Endothelial cell of umbilical vein (primary cell): ENCODE results near the gene SLC35G1. TPM values are rescaled to one million over a fixed set of nuclear protein-coding genes. Genes with fewer than 3 reads are reported as not detected.

Source experiments
- BruUV-seq: library from RNA; stranded (reverse); fragments of 400-500 nt; replicated peaks from 2 replicates; lab custom pipeline; 2021; lab: Mats Ljungman, UMichigan
- CTCF ChIA-PET: fragments of 300-600, 350-600 bp; sonication (Branson Sonifier 250); formaldehyde crosslinking; loops from one replicate; lab custom pipeline; 2021; ENCODE audit warnings: antibody characterized with exemption, inconsistent platforms; lab: Charles Lee
- POLR2A ChIA-PET: fragments of 300-600, 350-600 bp; sonication (Branson Sonifier 250); formaldehyde crosslinking; loops from one replicate; lab custom pipeline; 2021; ENCODE audit warnings: antibody characterized with exemption, inconsistent platforms; lab: Charles Lee
- DNase-seq: peaks from one replicate; pipeline ENCODE4 v3.0.0-alpha.2; 2011; ENCODE audit warnings: low read depth, low spot score
- FAIRE-seq: peaks from 2 replicates; lab custom pipeline; 2011; peaks lifted over from hg19 to GRCh38; lab: Jason Lieb, UNC
- H2AFZ ChIP-seq: 2 replicates; pipeline ENCODE4 v1.6.0; 2012; ENCODE audit warnings: low read depth, low read length, control low read depth, inconsistent platforms
- H3K27ac ChIP-seq: 2 replicates; pipeline ENCODE4 v1.5.1; 2011; ENCODE audit warnings: low read depth, mild to moderate bottlenecking, control low read depth, low read length, moderate library complexity; ENCODE audit not compliant: insufficient read depth
- H3K27me3 ChIP-seq, 2 experiments: 2 replicates each; pipeline versions ENCODE4 v1.6.0 to v1.6.1; 2011; ENCODE audit warnings: low read length in 2 of 2, mixed read lengths in 1 of 2; ENCODE audit not compliant: control insufficient read depth in 2 of 2, insufficient read depth in 2 of 2
- H3K36me3 ChIP-seq, 2 experiments: 2 replicates in 1 of 2; 3 replicates in 1 of 2; pipeline ENCODE4 v1.5.1; 2011; ENCODE audit warnings: low read length in 2 of 2, mild to moderate bottlenecking in 1 of 2, moderate library complexity in 1 of 2; ENCODE audit not compliant: control insufficient read depth in 2 of 2, insufficient read depth in 2 of 2; ENCODE audit errors: extremely low read depth in 1 of 2
- H3K4me1 ChIP-seq: 3 replicates; pipeline ENCODE4 v1.5.1; 2011; ENCODE audit warnings: mild to moderate bottlenecking, low read length; ENCODE audit not compliant: control insufficient read depth, insufficient read depth; ENCODE audit errors: extremely low read depth
- H3K4me2 ChIP-seq: 2 replicates; pipeline ENCODE4 v1.6.1; 2011; ENCODE audit warnings: low read length, control low read depth, mixed read lengths; ENCODE audit not compliant: insufficient read depth
- H3K4me3 ChIP-seq, 3 experiments: fragments of 200-600 bp in 1 of 3; sonication (generic), shearing (Covaris generic) in 1 of 3; replicated peaks in 1 of 3; 2 replicates each; pipeline ENCODE4 v1.5.1; 2011 to 2016; ENCODE audit warnings: control low read depth in 3 of 3, low read length in 3 of 3, mild to moderate bottlenecking in 2 of 3, inconsistent platforms in 1 of 3, low read depth in 1 of 3, moderate library complexity in 1 of 3; ENCODE audit not compliant: insufficient read depth in 1 of 3
- H3K79me2 ChIP-seq: 2 replicates; pipeline ENCODE4 v1.6.0; 2012; ENCODE audit warnings: low read length, inconsistent platforms; ENCODE audit not compliant: control insufficient read depth, insufficient read depth
- H3K9ac ChIP-seq: replicated peaks from 2 replicates; pipeline ENCODE3; 2011; ENCODE audit warnings: low read length, control low read depth; ENCODE audit not compliant: insufficient read depth; ENCODE audit errors: extremely low read depth
- H3K9me1 ChIP-seq: replicated peaks from 3 replicates; pipeline ENCODE4 v1.6.0; 2011; ENCODE audit warnings: mild to moderate bottlenecking, low read length; ENCODE audit not compliant: control insufficient read depth, insufficient read depth; ENCODE audit errors: extremely low read depth
- H3K9me3 ChIP-seq: replicated peaks from 2 replicates; pipeline ENCODE4 v1.5.1; 2012; ENCODE audit warnings: low read length, inconsistent platforms; ENCODE audit not compliant: control insufficient read depth, insufficient read depth
- H4K20me1 ChIP-seq: replicated peaks from 2 replicates; pipeline ENCODE3; 2011; ENCODE audit warnings: mild to moderate bottlenecking, low read length; ENCODE audit not compliant: control insufficient read depth, insufficient read depth; ENCODE audit errors: extremely low read depth
- CTCF ChIP-seq, 2 donors: IDR thresholded peaks; 1 replicate in 1 of 2; 2 replicates in 1 of 2; pipeline ENCODE4 v1.5.1; 2011; ENCODE audit warnings: low read length in 2 of 2, mild to moderate bottlenecking in 2 of 2, moderate library complexity in 2 of 2, control low read depth in 1 of 2, inconsistent platforms in 1 of 2, low read depth in 1 of 2; ENCODE audit not compliant: insufficient read depth in 1 of 2; ENCODE audit errors: extremely low read depth in 1 of 2
- EZH2 ChIP-seq: IDR thresholded peaks from 2 replicates; pipeline ENCODE4 v1.6.1; 2012; ENCODE audit warnings: borderline replicate concordance, low read depth, mild to moderate bottlenecking, moderate library complexity, low read length, inconsistent platforms; ENCODE audit not compliant: severe bottlenecking
- FOS ChIP-seq: IDR thresholded peaks from 2 replicates; pipeline ENCODE4 v1.6.1; 2011; ENCODE audit warnings: mild to moderate bottlenecking, low read length, moderate library complexity, borderline replicate concordance; ENCODE audit not compliant: insufficient read depth
- GATA2 ChIP-seq: IDR thresholded peaks from 2 replicates; pipeline ENCODE4 v1.7.0; 2011; ENCODE audit warnings: low read depth, mild to moderate bottlenecking, moderate library complexity, mixed read lengths, low read length; ENCODE audit not compliant: insufficient read length, insufficient read depth
- JUN ChIP-seq: IDR thresholded peaks from 2 replicates; pipeline ENCODE4 v1.6.1; 2011; ENCODE audit warnings: borderline replicate concordance, low read depth; ENCODE audit not compliant: insufficient read length, insufficient read depth
- MAX ChIP-seq: IDR thresholded peaks from 2 replicates; pipeline ENCODE4 v1.6.1; 2011; ENCODE audit not compliant: insufficient read depth, insufficient read length
- MYC ChIP-seq: IDR thresholded peaks from one replicate; pipeline ENCODE4 v1.6.1; 2011; ENCODE audit warnings: mild to moderate bottlenecking, low read depth, low read length
- POLR2A ChIP-seq: IDR thresholded peaks from 2 replicates; pipeline ENCODE4 v1.6.1; 2012; ENCODE audit warnings: low read depth, mild to moderate bottlenecking, control low read depth, low read length
- POLR2AphosphoS5 ChIP-seq: IDR thresholded peaks from 2 replicates; pipeline ENCODE4 v1.6.1; 2012; ENCODE audit warnings: low read depth, mild to moderate bottlenecking, control low read depth, low read length, moderate library complexity; ENCODE audit not compliant: insufficient read depth
- dilution Hi-C: fragments of 300-500 bp; cut with MboI; formaldehyde crosslinking; loops from one replicate; pipeline ENCODE4 v1.15.0; 2019; ENCODE audit warnings: low sequenced_read_pairs; ENCODE audit not compliant: extremely low pct_ligation_motif_present
- intact Hi-C: fragments of 100-400 bp; cut with micrococcal nuclease; formaldehyde crosslinking; loops from one replicate; pipeline ENCODE4 v1.10.0; 2022
- polyA plus RNA-seq, 4 experiments: library from polyadenylated mRNA; depleted of rRNA in 3 of 4; stranded (reverse) in 3 of 4; unstranded in 1 of 4; fragments of >200 nt; gene quantifications; 2 replicates each; pipeline versions ENCODE4 v1.2.1 to v1.2.3, GENCODE V29; 2011 to 2012; ENCODE audit warnings: missing spikeins in 1 of 4
- total RNA-seq: library from RNA; stranded (reverse); gene quantifications from 2 replicates; pipeline ENCODE4 v1.2.3, GENCODE V29; 2021

The SLC35G1 gene
- total and polyA plus RNA-seq, 2 donors (not counting 3 experiments of a cell fraction or from before 2014, with no cell fraction given), result 2.5 to 4.1 TPM

- H4K20me1 ChIP-seq, result no peaks in the 10 kb centered on the region
- H2AFZ ChIP-seq, result no peak overlapping the region
- DNase-seq (no peak), FAIRE-seq (no peak)
- H3K4me3 ChIP-seq, result no peak overlapping the region
- intact Hi-C loops (no loop called here), dilution Hi-C loops (no loop called here)
- ChIA-PET POLR2A (no interaction called here), CTCF (no interaction called here)
- H3K27ac ChIP-seq, result no peak overlapping the region
- no peaks in the 10 kb centered on the region for H3K9me3 ChIP-seq
- no peaks in the 10 kb centered on the region for H3K36me3 ChIP-seq
- no peaks in the 10 kb centered on the region for H3K4me1 ChIP-seq
- peaks cover 7 to 21% of the 10 kb centered on the region in 2 experiments for H3K27me3 ChIP-seq
- TF ChIP-seq JUN (no peak), MYC (no peak), EZH2 (no peak), POLR2AphosphoS5 (no peak), CTCF (IDR thresholded peaks at IDR 0.05; ENCODE audit: extremely low read depth in 1 of 2, insufficient read depth in 1 of 2, low read depth in 1 of 2, low read length in 2 of 2) (no peak), MAX (no peak), GATA2 (no peak), POLR2A (no peak), FOS (no peak)
- no TSS peak for BruUV-seq
- no peak overlapping the region for H3K9ac ChIP-seq
- no peak overlapping the region for H3K4me2 ChIP-seq
- no peaks in the 10 kb centered on the region for H3K9me1 ChIP-seq
- H3K79me2 ChIP-seq, result no peaks in the 10 kb centered on the region
Measured at GRCh38 chr10:93871671-93872204, 22.0 kb upstream of the SLC35G1 start.
